K562 (cell line): ENCODE data around the gene RNF41. TPM values are rescaled to one million over a fixed set of nuclear protein-coding genes. Genes with fewer than 3 reads are reported as not detected.
A peak's percentile ranks its signal among the peaks of the same experiment; 100 is the strongest.

Experiments used
- CHAMP1 ChIP-seq: fragments of 450-650 bp; IDR thresholded peaks from 2 replicates; pipeline ENCODE4 v1.6.1; 2016; ENCODE audit warnings: mild to moderate bottlenecking
- CREBBP ChIP-seq: IDR thresholded peaks from one replicate; pipeline ENCODE4 v1.6.1; 2012; ENCODE audit warnings: low read depth, mild to moderate bottlenecking, control low read depth, inconsistent platforms, low read length
- ELF1 ChIP-seq: fragments of 200-800 bp; sonication (Bioruptor generic); IDR thresholded peaks from 2 replicates; pipeline ENCODE4 v1.6.1; 2016; ENCODE audit warnings: missing genetic modification characterization, missing compliant biosample characterization
- FIP1L1 ChIP-seq: fragments of 200-400 bp; formaldehyde crosslinking; IDR thresholded peaks from 2 replicates; pipeline ENCODE4 v1.6.1; 2018; ENCODE audit warnings: mild to moderate bottlenecking, low read depth, low read length; ENCODE audit not compliant: poor library complexity, severe bottlenecking
- HMBOX1 ChIP-seq: sonication (generic); IDR thresholded peaks from 2 replicates; pipeline ENCODE4 v1.6.1; 2016
- HNRNPH1 ChIP-seq: fragments of 200-400 bp; formaldehyde crosslinking; optimal IDR thresholded peaks from 2 replicates; pipeline ENCODE3; 2017; ENCODE audit warnings: low read depth, mild to moderate bottlenecking, low read length, moderate library complexity
- MYC ChIP-seq, 2 experiments: fragments of 250-450 bp in 1 of 2; sonication (Bioruptor Pico) in 1 of 2; IDR thresholded peaks; 2 replicates each; pipeline versions ENCODE4 v1.5.1 to v1.6.1; 2012 to 2021; ENCODE audit warnings: low read depth in 2 of 2, borderline replicate concordance in 1 of 2, improper control_type of control experiment in 1 of 2, low read length in 1 of 2, mild to moderate bottlenecking in 1 of 2, moderate library complexity in 1 of 2
- NFE2 ChIP-seq: IDR thresholded peaks from 2 replicates; pipeline ENCODE4 v1.6.1; 2014; ENCODE audit warnings: antibody characterized with exemption, low read depth
- OTX1 ChIP-seq: fragments of 450-650 bp; formaldehyde crosslinking; IDR thresholded peaks from 2 replicates; pipeline ENCODE4 v1.4.0; 2022; ENCODE audit warnings: mild to moderate bottlenecking
- PTBP1 ChIP-seq: fragments of 200-400 bp; formaldehyde crosslinking; IDR thresholded peaks from 2 replicates; pipeline ENCODE4 v1.6.1; 2017; ENCODE audit warnings: low read depth, low read length
- RBM17 ChIP-seq: fragments of 200-400 bp; formaldehyde crosslinking; IDR thresholded peaks from 2 replicates; pipeline ENCODE4 v1.6.1; 2017; ENCODE audit warnings: low read depth, mild to moderate bottlenecking, low read length, borderline replicate concordance
- RBM39 ChIP-seq: fragments of 200-400 bp; formaldehyde crosslinking; optimal IDR thresholded peaks from 2 replicates; pipeline ENCODE3; 2018; ENCODE audit warnings: low read depth, low read length
- RFX7 ChIP-seq: fragments of 250-450 bp; sonication (Bioruptor Pico); IDR thresholded peaks from 2 replicates; pipeline ENCODE4 v1.5.1; 2021; ENCODE audit warnings: mild to moderate bottlenecking
- ZKSCAN3 ChIP-seq: fragments of 250-450 bp; sonication (Bioruptor Pico); IDR thresholded peaks from 2 replicates; pipeline ENCODE4 v1.4.0; 2020
- ZNF780A ChIP-seq: fragments of 250-450 bp; sonication (Bioruptor Pico); IDR thresholded peaks from 2 replicates; pipeline ENCODE4 v1.5.0; 2021; ENCODE audit warnings: mild to moderate bottlenecking
- polyA plus RNA-seq, 8 experiments: library from polyadenylated mRNA; depleted of rRNA in 4 of 8; stranded (reverse) in 5 of 8; unstranded in 3 of 8; fragments of >200 nt; fragmentation: Nextera tagmentation in 2 of 8; fragmentation: Illumina TruSeq in 1 of 8; extraction: Ambion mirVana in 2 of 8; extraction: Trizol in 1 of 8; gene quantifications; 2 replicates each; pipeline versions ENCODE4 v1.2.1 to v1.2.3, GENCODE V29; 2011 to 2014; ENCODE audit warnings: inconsistent platforms in 1 of 8, missing spikeins in 1 of 8
- total RNA-seq, 7 experiments: library from RNA; depleted of rRNA in 6 of 7; stranded (reverse); fragments of >200 nt in 6 of 7; fragmentation: Illumina TruSeq in 2 of 7; extraction: Trizol in 2 of 7; gene quantifications; 2 replicates each; pipeline versions ENCODE4 v1.2.1 to v1.2.3, GENCODE V29; 2011 to 2021; ENCODE audit warnings: low replicate concordance in 1 of 7
- TF ChIP-seq, protein P1 (sequence below), 2 experiments: fragments of 200-800 bp in 1 of 2; sonication (Bioruptor generic) in 1 of 2; sonication (generic) in 1 of 2; formaldehyde crosslinking in 1 of 2; IDR thresholded peaks in 1 of 2; conservative IDR thresholded peaks in 1 of 2; 2 replicates each; pipeline versions ENCODE4 v1.5.0 to v1.6.1; 2016 to 2020; ENCODE audit warnings: missing compliant biosample characterization in 1 of 2, missing genetic modification characterization in 1 of 2, missing genetic modification reagents in 1 of 2
- TF ChIP-seq, protein P2 (sequence below), 2 experiments: fragments of 450-650 bp; IDR thresholded peaks; 2 replicates each; pipeline ENCODE4 v1.6.1; 2018; ENCODE audit warnings: mild to moderate bottlenecking in 2 of 2, low read depth in 1 of 2; ENCODE audit not compliant: partially characterized antibody in 2 of 2

The RNF41 gene
- total and polyA plus RNA-seq, 9 of the 15 experiments (the other 6 are each of a cell fraction or from before 2014, with no cell fraction given), result 28.2 to 46.8 (median 33.8) TPM

GRCh38 chr12:56189099-56189917 is 32.4 kb downstream of the RNF41 start, which contains the start of gene SMARCC2 (continued):
- TF ChIP-seq, protein P1, sequence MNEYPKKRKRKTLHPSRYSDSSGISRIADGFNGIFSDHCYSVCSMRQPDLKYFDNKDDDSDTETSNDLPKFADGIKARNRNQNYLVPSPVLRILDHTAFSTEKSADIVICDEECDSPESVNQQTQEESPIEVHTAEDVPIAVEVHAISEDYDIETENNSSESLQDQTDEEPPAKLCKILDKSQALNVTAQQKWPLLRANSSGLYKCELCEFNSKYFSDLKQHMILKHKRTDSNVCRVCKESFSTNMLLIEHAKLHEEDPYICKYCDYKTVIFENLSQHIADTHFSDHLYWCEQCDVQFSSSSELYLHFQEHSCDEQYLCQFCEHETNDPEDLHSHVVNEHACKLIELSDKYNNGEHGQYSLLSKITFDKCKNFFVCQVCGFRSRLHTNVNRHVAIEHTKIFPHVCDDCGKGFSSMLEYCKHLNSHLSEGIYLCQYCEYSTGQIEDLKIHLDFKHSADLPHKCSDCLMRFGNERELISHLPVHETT (CRISPR knock-in tag; conservative IDR thresholded peaks at IDR 0.05 in 1 of 2, IDR thresholded peaks at IDR 0.05 in 1 of 2), result peak in 1 of 2 experiments; percentile 99; a peak in 2 of 4 replicates
- no peak for TF ChIP-seq RBM17
- TF ChIP-seq OTX1, result no peak
- TF ChIP-seq FIP1L1, result no peak
- TF ChIP-seq ELF1 (tag), result peak; percentile 23; the same call in 1 of the 2 replicates
- no peak for TF ChIP-seq NFE2
- TF ChIP-seq HMBOX1, result no peak
- no peak for TF ChIP-seq HNRNPH1
- TF ChIP-seq CREBBP, result no peak
- TF ChIP-seq CHAMP1, result no peak
- TF ChIP-seq PTBP1, result 0 out of 2 replicates have a peak, but pooled peaks have one; percentile 42
- no peak for TF ChIP-seq ZKSCAN3 (CRISPR knock-in tag)
- TF ChIP-seq RFX7, result no peak
- no peak for TF ChIP-seq RBM39
- TF ChIP-seq, protein P2, sequence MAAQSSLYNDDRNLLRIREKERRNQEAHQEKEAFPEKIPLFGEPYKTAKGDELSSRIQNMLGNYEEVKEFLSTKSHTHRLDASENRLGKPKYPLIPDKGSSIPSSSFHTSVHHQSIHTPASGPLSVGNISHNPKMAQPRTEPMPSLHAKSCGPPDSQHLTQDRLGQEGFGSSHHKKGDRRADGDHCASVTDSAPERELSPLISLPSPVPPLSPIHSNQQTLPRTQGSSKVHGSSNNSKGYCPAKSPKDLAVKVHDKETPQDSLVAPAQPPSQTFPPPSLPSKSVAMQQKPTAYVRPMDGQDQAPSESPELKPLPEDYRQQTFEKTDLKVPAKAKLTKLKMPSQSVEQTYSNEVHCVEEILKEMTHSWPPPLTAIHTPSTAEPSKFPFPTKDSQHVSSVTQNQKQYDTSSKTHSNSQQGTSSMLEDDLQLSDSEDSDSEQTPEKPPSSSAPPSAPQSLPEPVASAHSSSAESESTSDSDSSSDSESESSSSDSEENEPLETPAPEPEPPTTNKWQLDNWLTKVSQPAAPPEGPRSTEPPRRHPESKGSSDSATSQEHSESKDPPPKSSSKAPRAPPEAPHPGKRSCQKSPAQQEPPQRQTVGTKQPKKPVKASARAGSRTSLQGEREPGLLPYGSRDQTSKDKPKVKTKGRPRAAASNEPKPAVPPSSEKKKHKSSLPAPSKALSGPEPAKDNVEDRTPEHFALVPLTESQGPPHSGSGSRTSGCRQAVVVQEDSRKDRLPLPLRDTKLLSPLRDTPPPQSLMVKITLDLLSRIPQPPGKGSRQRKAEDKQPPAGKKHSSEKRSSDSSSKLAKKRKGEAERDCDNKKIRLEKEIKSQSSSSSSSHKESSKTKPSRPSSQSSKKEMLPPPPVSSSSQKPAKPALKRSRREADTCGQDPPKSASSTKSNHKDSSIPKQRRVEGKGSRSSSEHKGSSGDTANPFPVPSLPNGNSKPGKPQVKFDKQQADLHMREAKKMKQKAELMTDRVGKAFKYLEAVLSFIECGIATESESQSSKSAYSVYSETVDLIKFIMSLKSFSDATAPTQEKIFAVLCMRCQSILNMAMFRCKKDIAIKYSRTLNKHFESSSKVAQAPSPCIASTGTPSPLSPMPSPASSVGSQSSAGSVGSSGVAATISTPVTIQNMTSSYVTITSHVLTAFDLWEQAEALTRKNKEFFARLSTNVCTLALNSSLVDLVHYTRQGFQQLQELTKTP (IDR thresholded peaks at IDR 0.05; ENCODE audit: low read depth in 1 of 2, partially characterized antibody in 2 of 2), result no peak
- peak; percentile 58; the same call in 1 of the 2 replicates for TF ChIP-seq MYC (IDR thresholded peaks at IDR 0.05; ENCODE audit: low read depth, low read length)
- no peak for TF ChIP-seq MYC (CRISPR knock-in tag; IDR thresholded peaks at IDR 0.05; ENCODE audit: borderline replicate concordance, low read depth)
- TF ChIP-seq ZNF780A, result no peak
